H1 (cell line): ENCODE results near the gene RIMBP2. TPM values are rescaled to one million over a fixed set of nuclear protein-coding genes. Genes with fewer than 3 reads are reported as not detected.

ENCODE experiments used
- CTCF ChIA-PET: fragments of 300-600 bp; sonication (Branson Sonifier 250); formaldehyde crosslinking; loops from one replicate; lab custom pipeline; 2021; ENCODE audit not compliant: partially characterized antibody; lab: Charles Lee
- POLR2A ChIA-PET: fragments of 300-600 bp; sonication (Branson Sonifier 250); formaldehyde crosslinking; loops from one replicate; lab custom pipeline; 2021; ENCODE audit warnings: inconsistent platforms; ENCODE audit not compliant: partially characterized antibody; lab: Charles Lee
- DNase-seq, 2 experiments: peaks; one replicate each; pipeline versions ENCODE4 v3.0.0 to v3.0.0-alpha.2; 2010 to 2022; ENCODE audit warnings: low spot score in 2 of 2, low read depth in 1 of 2, mixed read lengths in 1 of 2
- FAIRE-seq: peaks from 2 replicates; lab custom pipeline; 2011; peaks lifted over from hg19 to GRCh38; lab: Jason Lieb, UNC
- H2AFZ ChIP-seq: 2 replicates; pipeline ENCODE4 v1.8.1; 2012; ENCODE audit warnings: low read length, inconsistent platforms
- H2AK5ac ChIP-seq: 2 replicates; pipeline ENCODE4 v1.6.1; 2013; ENCODE audit warnings: low read depth, low read length
- H2BK120ac ChIP-seq: replicated peaks from 2 replicates; pipeline ENCODE3; 2013; ENCODE audit warnings: low read depth, low read length, inconsistent platforms
- H2BK12ac ChIP-seq: 2 replicates; pipeline ENCODE4 v1.6.1; 2013; ENCODE audit warnings: low read depth, low read length
- H2BK15ac ChIP-seq: 2 replicates; pipeline ENCODE4 v1.6.1; 2013; ENCODE audit warnings: low read length
- H2BK20ac ChIP-seq: 2 replicates; pipeline ENCODE4 v1.6.1; 2013; ENCODE audit warnings: low read length
- H2BK5ac ChIP-seq: 2 replicates; pipeline ENCODE4 v1.6.1; 2013; ENCODE audit warnings: low read depth, low read length
- H3K14ac ChIP-seq: 2 replicates; pipeline ENCODE4 v1.6.1; 2013; ENCODE audit warnings: inconsistent platforms; ENCODE audit not compliant: insufficient read length
- H3K18ac ChIP-seq: 2 replicates; pipeline ENCODE4 v1.6.1; 2013; ENCODE audit warnings: low read length; ENCODE audit errors: extremely low read depth
- H3K23ac ChIP-seq: 2 replicates; pipeline ENCODE4 v1.6.1; 2013; ENCODE audit warnings: inconsistent platforms; ENCODE audit not compliant: insufficient read length
- H3K23me2 ChIP-seq: 2 replicates; pipeline ENCODE4 v1.6.1; 2013; ENCODE audit warnings: low read depth, low read length
- H3K27ac ChIP-seq: 2 replicates; pipeline ENCODE4 v1.6.1; 2011; ENCODE audit warnings: low read depth, low read length, inconsistent platforms
- H3K27me3 ChIP-seq, 4 experiments: replicated peaks in 1 of 4; 1 replicate in 1 of 4; 2 replicates in 3 of 4; pipeline versions ENCODE4 v1.6.1 to v1.8.1; 2011 to 2013; ENCODE audit warnings: low read length in 3 of 4, mild to moderate bottlenecking in 3 of 4, inconsistent platforms in 2 of 4, mixed read lengths in 2 of 4, moderate library complexity in 1 of 4; ENCODE audit not compliant: control insufficient read depth in 3 of 4, insufficient read depth in 3 of 4; ENCODE audit errors: extremely low read depth in 1 of 4
- H3K36me3 ChIP-seq, 4 experiments: 2 replicates each; pipeline versions ENCODE4 v1.6.1 to v1.8.1; 2011 to 2013; ENCODE audit warnings: mild to moderate bottlenecking in 4 of 4, low read length in 3 of 4, moderate library complexity in 2 of 4, control low read depth in 1 of 4, inconsistent platforms in 1 of 4; ENCODE audit not compliant: insufficient read depth in 4 of 4, control insufficient read depth in 2 of 4
- H3K4ac ChIP-seq: replicated peaks from 2 replicates; pipeline ENCODE3; 2013; ENCODE audit warnings: low read length, low read depth, mixed read lengths, inconsistent platforms; ENCODE audit not compliant: insufficient read length
- H3K4me1 ChIP-seq, 4 experiments: replicated peaks in 1 of 4; 1 replicate in 1 of 4; 2 replicates in 3 of 4; pipeline versions ENCODE4 v1.6.1 to v1.8.1; 2011 to 2013; ENCODE audit warnings: low read length in 3 of 4, inconsistent platforms in 2 of 4, mixed read lengths in 1 of 4; ENCODE audit not compliant: insufficient read depth in 4 of 4, control insufficient read depth in 3 of 4
- H3K4me2 ChIP-seq, 2 experiments: 2 replicates each; pipeline versions ENCODE4 v1.6.1 to v1.8.1; 2011 to 2013; ENCODE audit warnings: low read depth in 2 of 2, low read length in 2 of 2, control low read depth in 1 of 2, inconsistent platforms in 1 of 2, mild to moderate bottlenecking in 1 of 2; ENCODE audit not compliant: insufficient read depth in 1 of 2
- H3K4me3 ChIP-seq, 4 experiments: fragments of 200-600, 300-600 bp in 1 of 4; sonication (generic), shearing (Covaris generic), sonication (Bioruptor Twin) in 1 of 4; 2 replicates each; pipeline versions ENCODE4 v1.5.1 to v1.8.1; 2011 to 2016; ENCODE audit warnings: low read length in 4 of 4, low read depth in 3 of 4, control low read depth in 2 of 4, inconsistent platforms in 2 of 4, mild to moderate bottlenecking in 2 of 4, mixed read lengths in 1 of 4, moderate library complexity in 1 of 4; ENCODE audit not compliant: insufficient read depth in 2 of 4; ENCODE audit errors: extremely low read depth in 1 of 4
- H3K56ac ChIP-seq: replicated peaks from 2 replicates; pipeline ENCODE3; 2013; ENCODE audit warnings: low read depth, mild to moderate bottlenecking, mixed read lengths, low read length, inconsistent platforms; ENCODE audit not compliant: insufficient read length
- H3K79me1 ChIP-seq: 2 replicates; pipeline ENCODE4 v1.6.1; 2013; ENCODE audit warnings: low read depth, low read length, control low read depth
- H3K79me2 ChIP-seq, 2 experiments: 2 replicates each; pipeline versions ENCODE4 v1.6.1 to v1.8.1; 2012 to 2013; ENCODE audit warnings: low read length in 2 of 2, mild to moderate bottlenecking in 2 of 2, inconsistent platforms in 1 of 2; ENCODE audit not compliant: insufficient read depth in 2 of 2, control insufficient read depth in 1 of 2
- H3K9ac ChIP-seq, 4 experiments: replicated peaks in 1 of 4; 1 replicate in 1 of 4; 2 replicates in 3 of 4; pipeline versions ENCODE4 v1.6.1 to v1.8.1; 2011 to 2013; ENCODE audit warnings: low read depth in 3 of 4, low read length in 3 of 4, control low read depth in 2 of 4, mild to moderate bottlenecking in 2 of 4, moderate library complexity in 2 of 4, inconsistent platforms in 1 of 4; ENCODE audit errors: extremely low read depth in 1 of 4
- H3K9me3 ChIP-seq, 2 experiments: 2 replicates each; pipeline versions ENCODE4 v1.6.1 to v1.8.1; 2012 to 2013; ENCODE audit warnings: mild to moderate bottlenecking in 2 of 2, moderate library complexity in 2 of 2, control low read depth in 1 of 2, inconsistent platforms in 1 of 2, low read depth in 1 of 2, low read length in 1 of 2, mixed read lengths in 1 of 2; ENCODE audit not compliant: insufficient read depth in 2 of 2
- H4K20me1 ChIP-seq, 2 experiments: replicated peaks in 1 of 2; 2 replicates each; pipeline versions ENCODE3 to v1.8.1; 2011 to 2013; ENCODE audit warnings: inconsistent platforms in 2 of 2, low read length in 2 of 2, mild to moderate bottlenecking in 1 of 2; ENCODE audit not compliant: insufficient read depth in 2 of 2, control insufficient read depth in 1 of 2
- H4K5ac ChIP-seq: 2 replicates; pipeline ENCODE4 v1.6.1; 2013; ENCODE audit warnings: low read length, low read depth, mixed read lengths, inconsistent platforms; ENCODE audit not compliant: insufficient read length
- H4K8ac ChIP-seq: 2 replicates; pipeline ENCODE4 v1.8.0; 2013; ENCODE audit warnings: mild to moderate bottlenecking, moderate library complexity, low read length, inconsistent platforms; ENCODE audit not compliant: insufficient read depth; ENCODE audit errors: extremely low read depth
- H4K91ac ChIP-seq: replicated peaks from 2 replicates; pipeline ENCODE3; 2013; ENCODE audit warnings: low read length, mixed read lengths, inconsistent platforms; ENCODE audit not compliant: insufficient read length
- BCL11A ChIP-seq, 2 experiments: IDR thresholded peaks; one replicate each; pipeline ENCODE4 v1.6.1; 2011; ENCODE audit warnings: low read depth in 2 of 2, low read length in 2 of 2, mild to moderate bottlenecking in 2 of 2
- CHD1 ChIP-seq: IDR thresholded peaks from 2 replicates; pipeline ENCODE4 v1.6.1; 2012; ENCODE audit warnings: low read depth, low read length, improper control_type of control experiment
- KDM4A ChIP-seq: IDR thresholded peaks from one replicate; pipeline ENCODE4 v1.7.1; 2012; ENCODE audit warnings: low read depth, mild to moderate bottlenecking, moderate library complexity, low read length, inconsistent platforms; ENCODE audit not compliant: severe bottlenecking
- MAFK ChIP-seq: IDR thresholded peaks from 2 replicates; pipeline ENCODE4 v1.6.1; 2012; ENCODE audit warnings: low read depth, mild to moderate bottlenecking, improper control_type of control experiment, low read length
- NANOG ChIP-seq: IDR thresholded peaks from 2 replicates; pipeline ENCODE4 v1.6.1; 2011; ENCODE audit warnings: low read length, low read depth, mild to moderate bottlenecking, inconsistent platforms; ENCODE audit not compliant: insufficient read depth, poor library complexity, severe bottlenecking
- PHF8 ChIP-seq: fragments of 200-600 bp; sonication (generic); conservative IDR thresholded peaks from 2 replicates; pipeline ENCODE4 v1.7.1; 2012; ENCODE audit warnings: low read depth, mild to moderate bottlenecking, inconsistent platforms, low read length, moderate library complexity
- SAP30 ChIP-seq: fragments of 300-600 bp; sonication (generic); IDR thresholded peaks from 2 replicates; pipeline ENCODE4 v1.7.1; 2012; ENCODE audit warnings: low read length, moderate library complexity, mild to moderate bottlenecking, inconsistent platforms; ENCODE audit not compliant: insufficient read depth, insufficient replicate concordance
- SRF ChIP-seq: IDR thresholded peaks from 2 replicates; pipeline ENCODE4 v1.6.1; 2011; ENCODE audit warnings: mild to moderate bottlenecking, low read depth, low read length, moderate library complexity
- TAF1 ChIP-seq: IDR thresholded peaks from 2 replicates; pipeline ENCODE4 v1.6.1; 2011; ENCODE audit warnings: mild to moderate bottlenecking, low read depth, low read length
- ZNF274 ChIP-seq: IDR thresholded peaks from 2 replicates; pipeline ENCODE4 v1.7.0; 2012; ENCODE audit warnings: low read length, borderline replicate concordance; ENCODE audit errors: extremely low read depth
- WGBS, 2 experiments: shearing (Covaris generic) in 1 of 2; methylation state at CpG; one replicate each; pipeline versions ENCODE4 v1.1.6 to v1.1.7; 2013 to 2015; ENCODE audit warnings: low lambda C conversion rate in 2 of 2, mixed read lengths in 2 of 2, inconsistent platforms in 1 of 2, low coverage in 1 of 2, missing lambda C conversion rate in 1 of 2; ENCODE audit not compliant: insufficient replicate concordance in 2 of 2, insufficient coverage in 1 of 2, insufficient read length in 1 of 2; ENCODE audit errors: extremely low coverage in 1 of 2, missing lambda C conversion rate in 1 of 2; 5-methylcytosine and 5-hydroxymethylcytosine counted together
- polyA plus RNA-seq, 7 experiments: library from polyadenylated mRNA; depleted of rRNA in 3 of 7; stranded (reverse) in 5 of 7; unstranded in 2 of 7; fragments of >200 nt in 5 of 7; fragments of 200-250 nt in 2 of 7; gene quantifications; 1 replicate in 5 of 7; 2 replicates in 1 of 7; 4 replicates in 1 of 7; pipeline versions ENCODE4 v1.2.1 to v1.2.3, GENCODE V29; 2011 to 2013; ENCODE audit warnings: missing spikeins in 2 of 7, mixed read lengths in 2 of 7
- total RNA-seq: library from RNA; stranded (reverse); fragmentation: NEBNext Ultra II Directional; extraction: Animal tissue kit (Norgen Biotek cat#: 25700); gene quantifications from 2 replicates; pipeline ENCODE4 v1.2.1, GENCODE V29; 2021

RIMBP2 gene
- total and polyA plus RNA-seq, 2 of the 8 experiments (the other 6 are each of a cell fraction or from before 2014, with no cell fraction given), result 0.18 to 0.65 TPM

DNA sequence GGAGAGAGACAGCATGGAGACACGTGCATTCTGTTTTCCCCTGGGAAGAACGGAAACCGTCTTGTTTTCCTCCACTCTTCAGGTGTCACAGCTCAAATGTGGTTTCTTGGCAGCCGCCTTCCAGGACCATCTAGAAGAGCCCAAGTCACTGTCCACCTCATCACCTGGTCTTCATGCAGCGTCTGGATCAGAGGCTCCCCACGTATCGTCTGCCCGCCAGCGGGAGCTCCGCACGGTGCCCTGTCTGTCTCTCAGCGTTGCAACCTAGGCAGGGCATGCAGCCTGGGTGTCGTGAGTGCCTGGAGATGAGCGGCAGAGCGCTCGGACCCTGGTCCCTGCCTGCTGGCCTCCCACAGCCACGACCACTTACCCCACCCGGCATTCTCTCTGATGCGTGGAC lies 260.9 kb downstream of the RIMBP2 start:
- Histone ChIP-seq H2AFZ (no peak overlapping the region), H2BK15ac (no peak overlapping the region), H3K79me2 (no peaks in the 10 kb centered on the region), H4K5ac (no peak overlapping the region), H2BK5ac (no peak overlapping the region), H3K56ac (no peak overlapping the region), H2BK12ac (0 out of 2 replicates have a peak overlapping the region, but pooled peaks have one; percentile 33), H3K18ac (no peak overlapping the region), H3K23ac (no peak overlapping the region), H3K36me3 (no peaks in the 10 kb centered on the region), H2BK120ac (no peak overlapping the region), H3K4ac (no peak overlapping the region), H3K4me2 (no peak overlapping the region), H4K91ac (no peak overlapping the region), H3K4me1 (no peaks in the 10 kb centered on the region), H3K14ac (no peak overlapping the region), H3K79me1 (no peaks in the 10 kb centered on the region), H3K4me3 (no peak overlapping the region), H3K27ac (no peak overlapping the region), H4K8ac (no peak overlapping the region), H3K23me2 (peaks cover 2% of the 10 kb centered on the region; the same call in 1 of the 2 replicates), H3K27me3 (no peaks in the 10 kb centered on the region), H2BK20ac (no peak overlapping the region), H3K9me3 (no peaks in the 10 kb centered on the region), H4K20me1 (no peaks in the 10 kb centered on the region), H3K9ac (no peak overlapping the region), H2AK5ac (no peak overlapping the region)
- FAIRE-seq (no peak), DNase-seq (no peak)
- ChIA-PET CTCF (interaction anchor here (1.1 to 1.3 kb wide), 2 partner anchors 293 to 298 kb away, joined by 3 to 6 read pairs; no protein-coding TSS in a partner anchor), POLR2A (no interaction called here)
- 93% methylated on average over 18 of the region's 19 CpGs; no CpG with 5 or more reads in 1 of the 2 experiments for WGBS, 2 experiments
- no peak for TF ChIP-seq PHF8
- TF ChIP-seq MAFK, result no peak
- no peak for TF ChIP-seq SRF
- TF ChIP-seq KDM4A, result no peak
- TF ChIP-seq TAF1, result no peak
- no peak for TF ChIP-seq ZNF274
- TF ChIP-seq SAP30, result no peak
- TF ChIP-seq NANOG, result no peak
- no peak for TF ChIP-seq BCL11A (IDR thresholded peaks at IDR 0.05; ENCODE audit: low read depth in 2 of 2, low read length in 2 of 2)
- no peak for TF ChIP-seq CHD1
